GM23338 (cell line): ENCODE results near the gene LSM14A. TPM values are rescaled to one million over a fixed set of nuclear protein-coding genes. Genes with fewer than 3 reads are reported as not detected.

Source experiments
- ATAC-seq: fragments of 200-7000 bp; cut with Tn5 transposase; 3 replicates; pipeline ENCODE4 v1.9.1; 2020
- DNase-seq: peaks from one replicate; pipeline ENCODE4 v3.0.0-alpha.2; 2015; ENCODE audit warnings: low spot score
- H2AFZ ChIP-seq: fragments of 200-600 bp; sonication (generic); 2 replicates; pipeline ENCODE4 v1.8.0; 2016; ENCODE audit warnings: antibody characterized with exemption, mild to moderate bottlenecking, moderate library complexity
- H3F3A ChIP-seq: fragments of 200-600 bp; sonication (generic); replicated peaks from 2 replicates; pipeline ENCODE4 v1.8.0; 2017; ENCODE audit warnings: antibody characterized with exemption, mixed run types, low read depth
- H3K27ac ChIP-seq: fragments of 200-600 bp; sonication (generic); 2 replicates; pipeline ENCODE4 v1.6.1; 2016; ENCODE audit warnings: low read depth
- H3K27me3 ChIP-seq: fragments of 200-600 bp; sonication (generic); 2 replicates; pipeline ENCODE4 v1.8.0; 2016; ENCODE audit warnings: mild to moderate bottlenecking, mixed run types, moderate library complexity; ENCODE audit not compliant: insufficient read depth
- H3K36me3 ChIP-seq: fragments of 200-600 bp; sonication (generic); 2 replicates; pipeline ENCODE4 v1.8.0; 2016; ENCODE audit warnings: mild to moderate bottlenecking; ENCODE audit not compliant: insufficient read depth
- H3K4me1 ChIP-seq: fragments of 200-600 bp; sonication (generic); 2 replicates; pipeline ENCODE4 v1.8.0; 2016; ENCODE audit warnings: mild to moderate bottlenecking, moderate library complexity; ENCODE audit not compliant: insufficient read depth
- H3K4me2 ChIP-seq: fragments of 200-600 bp; sonication (generic); 2 replicates; pipeline ENCODE4 v1.7.1; 2017; ENCODE audit warnings: mixed run types
- H3K4me3 ChIP-seq: fragments of 200-600 bp; sonication (generic); 2 replicates; pipeline ENCODE4 v1.6.1; 2016; ENCODE audit warnings: mixed run types
- H3K79me2 ChIP-seq: fragments of 200-600 bp; sonication (generic); replicated peaks from 2 replicates; pipeline ENCODE4 v1.8.0; 2017; ENCODE audit warnings: mild to moderate bottlenecking; ENCODE audit not compliant: insufficient read depth
- H3K9me2 ChIP-seq: fragments of 200-600 bp; sonication (generic); 2 replicates; pipeline ENCODE4 v1.8.0; 2017; ENCODE audit not compliant: insufficient read depth
- H4K20me1 ChIP-seq: fragments of 200-600 bp; sonication (generic); replicated peaks from 2 replicates; pipeline ENCODE4 v1.8.0; 2017; ENCODE audit warnings: mild to moderate bottlenecking; ENCODE audit not compliant: insufficient read depth
- H3K27ac Mint-ChIP-seq: 2 replicates; pipeline ENCODE4 v1.8.0; 2020; ENCODE audit warnings: inconsistent platforms, mild to moderate bottlenecking, moderate library complexity, mixed read lengths
- H3K27me3 Mint-ChIP-seq: 3 replicates; pipeline ENCODE4 v1.8.0; 2022; ENCODE audit warnings: low read depth, mild to moderate bottlenecking, moderate library complexity, mixed read lengths, inconsistent platforms; ENCODE audit not compliant: insufficient read depth, poor library complexity
- H3K36me3 Mint-ChIP-seq: 3 replicates; pipeline ENCODE4 v1.8.0; 2021; ENCODE audit warnings: low read depth, mild to moderate bottlenecking, inconsistent platforms, moderate library complexity, mixed read lengths
- H3K4me1 Mint-ChIP-seq: 3 replicates; pipeline ENCODE4 v1.8.0; 2020; ENCODE audit warnings: mild to moderate bottlenecking, inconsistent platforms, mixed read lengths
- H3K4me3 Mint-ChIP-seq: 3 replicates; pipeline ENCODE4 v1.8.0; 2021; ENCODE audit warnings: moderate library complexity, mild to moderate bottlenecking, inconsistent platforms, mixed read lengths
- H3K9me3 Mint-ChIP-seq: 3 replicates; pipeline ENCODE4 v1.8.0; 2020; ENCODE audit warnings: moderate library complexity, mild to moderate bottlenecking, inconsistent platforms, mixed read lengths
- CREB1 ChIP-seq: fragments of 250-450 bp; sonication (Bioruptor Pico); IDR thresholded peaks from 2 replicates; pipeline ENCODE4 v1.5.0; 2020; ENCODE audit warnings: low read depth, mild to moderate bottlenecking, moderate library complexity
- CTCF ChIP-seq, 2 experiments: fragments of 200-600 bp in 1 of 2; sonication (generic) in 1 of 2; conservative IDR thresholded peaks; 2 replicates each; pipeline versions ENCODE4 v1.5.1 to v1.6.1; 2016 to 2017; ENCODE audit warnings: antibody characterized with exemption in 2 of 2, low read depth in 2 of 2, mild to moderate bottlenecking in 2 of 2, moderate library complexity in 1 of 2
- ETS1 ChIP-seq: IDR thresholded peaks from 2 replicates; pipeline ENCODE4 v1.6.1; 2016; ENCODE audit warnings: antibody characterized with exemption
- EZH2 ChIP-seq: fragments of 200-600 bp; sonication (generic); IDR thresholded peaks from one replicate; pipeline ENCODE4 v1.8.0; 2017; ENCODE audit warnings: antibody characterized with exemption, mild to moderate bottlenecking, low read depth; ENCODE audit not compliant: unreplicated experiment
- EZH2phosphoT487 ChIP-seq: fragments of 200-600 bp; sonication (generic); IDR thresholded peaks from one replicate; pipeline ENCODE4 v1.8.1; 2018; ENCODE audit warnings: antibody characterized with exemption; ENCODE audit not compliant: unreplicated experiment
- JUNB ChIP-seq: IDR thresholded peaks from one replicate; pipeline ENCODE4 v1.6.1; 2016; ENCODE audit warnings: antibody characterized with exemption; ENCODE audit not compliant: unreplicated experiment
- NANOG ChIP-seq: IDR thresholded peaks from 2 replicates; pipeline ENCODE4 v1.6.1; 2016; ENCODE audit warnings: antibody characterized with exemption, borderline replicate concordance
- POLR2AphosphoS5 ChIP-seq: IDR thresholded peaks from 2 replicates; pipeline ENCODE4 v1.6.1; 2016; ENCODE audit warnings: antibody characterized with exemption, low read depth
- REST ChIP-seq: IDR thresholded peaks from one replicate; pipeline ENCODE4 v1.6.1; 2018; ENCODE audit warnings: antibody characterized with exemption; ENCODE audit not compliant: unreplicated experiment
- STAT1 ChIP-seq: IDR thresholded peaks from one replicate; pipeline ENCODE4 v1.6.1; 2016; ENCODE audit warnings: antibody characterized with exemption; ENCODE audit not compliant: unreplicated experiment
- ZNF114 ChIP-seq: fragments of 250-450 bp; sonication (Bioruptor Pico); IDR thresholded peaks from 2 replicates; pipeline ENCODE4 v1.5.0; 2020; ENCODE audit warnings: mild to moderate bottlenecking, moderate library complexity
- ZNF331 ChIP-seq: fragments of 250-450 bp; sonication (Bioruptor Pico); IDR thresholded peaks from 2 replicates; pipeline ENCODE4 v1.5.0; 2020; ENCODE audit warnings: low read depth, mild to moderate bottlenecking, moderate library complexity
- ZNF462 ChIP-seq: fragments of 250-450 bp; sonication (Bioruptor Pico); IDR thresholded peaks from 2 replicates; pipeline ENCODE4 v1.5.0; 2020; ENCODE audit warnings: mild to moderate bottlenecking, moderate library complexity
- polyA plus RNA-seq: library from polyadenylated mRNA; unstranded; fragments of >200 nt; fragmentation: Nextera tagmentation; extraction: Ambion mirVana; gene quantifications from 2 replicates; pipeline ENCODE4 v1.2.1, GENCODE V29; 2016
- total RNA-seq: library from RNA; depleted of rRNA; stranded (reverse); fragments of >200 nt; shearing (Covaris generic); gene quantifications from 2 replicates; pipeline ENCODE4 v1.2.3, GENCODE V29; 2014

Gene LSM14A
- total and polyA plus RNA-seq, 2 experiments from 2014 or later = 109 to 166 TPM

- no peak for ATAC-seq
Observed at GRCh38 chr19:34128558-34129250, 43.6 kb upstream of the LSM14A start.

More at GRCh38 chr19:34128558-34129250, 43.6 kb upstream of the LSM14A start:
- no peaks in the 10 kb centered on the region for H3K4me1 ChIP-seq
- no peak overlapping the region for H3K4me2 ChIP-seq
- H3K27me3 ChIP-seq = no peaks in the 10 kb centered on the region
- TF ChIP-seq ZNF462 (no peak), EZH2 (no peak), EZH2phosphoT487 (no peak), ZNF114 (CRISPR knock-in tag) (no peak), CREB1 (CRISPR knock-in tag) (no peak), POLR2AphosphoS5 (no peak), REST (no peak), CTCF (conservative IDR thresholded peaks at IDR 0.05; ENCODE audit: low read depth in 2 of 2) (no peak), STAT1 (no peak), JUNB (no peak), ETS1 (no peak), NANOG (no peak), ZNF331 (CRISPR knock-in tag) (no peak)
- no peak overlapping the region for H3K27ac ChIP-seq
- DNase-seq = no peak
- H3K4me3 ChIP-seq = no peak overlapping the region
- Mint-ChIP-seq H3K4me3 (no peak overlapping the region), H3K27me3 (peaks cover 5% of the 10 kb centered on the region), H3K4me1 (peaks cover 2% of the 10 kb centered on the region; the same call in 1 of the 3 replicates), H3K36me3 (no peaks in the 10 kb centered on the region), H3K27ac (no peak overlapping the region), H3K9me3 (peaks cover 3% of the 10 kb centered on the region; the same call in 1 of the 3 replicates)
- no peak overlapping the region for H2AFZ ChIP-seq
- no peaks in the 10 kb centered on the region for H4K20me1 ChIP-seq
- no peaks in the 10 kb centered on the region for H3K36me3 ChIP-seq
- H3K79me2 ChIP-seq = no peaks in the 10 kb centered on the region
- no peaks in the 10 kb centered on the region; the same call in 1 of the 2 replicates for H3F3A ChIP-seq
- no peaks in the 10 kb centered on the region for H3K9me2 ChIP-seq
